K562 (cell line): ENCODE measurements around the gene WFDC2. TPM values are rescaled to one million over a fixed set of nuclear protein-coding genes. Genes with fewer than 3 reads are reported as not detected.

ENCODE experiments used
- BDP1 ChIP-seq: IDR thresholded peaks from 3 replicates; pipeline ENCODE4 v1.6.1; 2011; ENCODE audit not compliant: insufficient read length, insufficient read depth
- CREB1 ChIP-seq, 2 experiments: sonication (generic) in 1 of 2; formaldehyde crosslinking in 1 of 2; IDR thresholded peaks; 2 replicates each; pipeline versions ENCODE4 v1.6.1 to v1.8.0; 2012 to 2022; ENCODE audit warnings: inconsistent platforms in 1 of 2, mild to moderate bottlenecking in 1 of 2, missing genetic modification reagents in 1 of 2, moderate library complexity in 1 of 2
- ETV5 ChIP-seq: sonication (generic); formaldehyde crosslinking; IDR thresholded peaks from 2 replicates; pipeline ENCODE4 v1.4.0; 2020; ENCODE audit warnings: low read depth, mild to moderate bottlenecking, missing genetic modification reagents
- EZH2 ChIP-seq: IDR thresholded peaks from 2 replicates; pipeline ENCODE4 v1.6.1; 2012; ENCODE audit warnings: low read depth, mild to moderate bottlenecking, inconsistent platforms, low read length, borderline replicate concordance
- HNRNPK ChIP-seq: fragments of 200-400 bp; formaldehyde crosslinking; IDR thresholded peaks from one replicate; pipeline ENCODE4 v1.6.1; 2018; ENCODE audit warnings: mild to moderate bottlenecking, low read depth, low read length; ENCODE audit not compliant: poor library complexity, severe bottlenecking
- IFI16 ChIP-seq: fragments of 250-450 bp; sonication (Bioruptor Pico); IDR thresholded peaks from 2 replicates; pipeline ENCODE4 v2.1.2; 2022; ENCODE audit warnings: mild to moderate bottlenecking, inconsistent platforms
- KDM4B ChIP-seq, 2 experiments: fragments of 450-650 bp in 1 of 2; sonication (generic) in 1 of 2; IDR thresholded peaks; 2 replicates each; pipeline ENCODE4 v1.6.1; 2016 to 2017; ENCODE audit warnings: borderline replicate concordance in 2 of 2, antibody characterized with exemption in 1 of 2, low read depth in 1 of 2, mild to moderate bottlenecking in 1 of 2
- SLC30A9 ChIP-seq: fragments of 250-450 bp; sonication (Bioruptor Pico); IDR thresholded peaks from 2 replicates; pipeline ENCODE4 v1.8.0; 2022; ENCODE audit warnings: mild to moderate bottlenecking, moderate library complexity
- SRSF3 ChIP-seq: fragments of 200-400 bp; formaldehyde crosslinking; IDR thresholded peaks from 2 replicates; pipeline ENCODE4 v1.6.1; 2016; ENCODE audit warnings: mild to moderate bottlenecking, low read length, moderate library complexity; ENCODE audit not compliant: insufficient read depth
- TEAD4 ChIP-seq, 2 experiments: sonication (generic) in 1 of 2; formaldehyde crosslinking in 1 of 2; IDR thresholded peaks; 2 replicates each; pipeline versions ENCODE4 v1.6.1 to v1.8.0; 2012 to 2022; ENCODE audit warnings: borderline replicate concordance in 1 of 2, inconsistent platforms in 1 of 2, low read length in 1 of 2, mild to moderate bottlenecking in 1 of 2, missing genetic modification reagents in 1 of 2
- ZBED1 ChIP-seq: IDR thresholded peaks from 2 replicates; pipeline ENCODE4 v1.6.1; 2014
- ZC3H11A ChIP-seq: IDR thresholded peaks from 2 replicates; pipeline ENCODE4 v1.6.1; 2012; ENCODE audit warnings: low read depth, low read length, improper control_type of control experiment
- ZNF124 ChIP-seq: sonication (generic); formaldehyde crosslinking; IDR thresholded peaks from 2 replicates; pipeline ENCODE4 v1.8.1; 2022; ENCODE audit warnings: missing genetic modification reagents
- ZNF133 ChIP-seq: fragments of 250-450 bp; sonication (Bioruptor Pico); IDR thresholded peaks from 2 replicates; pipeline ENCODE4 v1.4.0; 2020; ENCODE audit warnings: mild to moderate bottlenecking
- polyA plus RNA-seq, 8 experiments: library from polyadenylated mRNA; depleted of rRNA in 4 of 8; stranded (reverse) in 5 of 8; unstranded in 3 of 8; fragments of >200 nt; fragmentation: Nextera tagmentation in 2 of 8; fragmentation: Illumina TruSeq in 1 of 8; extraction: Ambion mirVana in 2 of 8; extraction: Trizol in 1 of 8; gene quantifications; 2 replicates each; pipeline versions ENCODE4 v1.2.1 to v1.2.3, GENCODE V29; 2011 to 2014; ENCODE audit warnings: inconsistent platforms in 1 of 8, missing spikeins in 1 of 8
- total RNA-seq, 7 experiments: library from RNA; depleted of rRNA in 6 of 7; stranded (reverse); fragments of >200 nt in 6 of 7; fragmentation: Illumina TruSeq in 2 of 7; extraction: Trizol in 2 of 7; gene quantifications; 2 replicates each; pipeline versions ENCODE4 v1.2.1 to v1.2.3, GENCODE V29; 2011 to 2021; ENCODE audit warnings: low replicate concordance in 1 of 7
- TF ChIP-seq, protein P1 (sequence below): sonication (generic); formaldehyde crosslinking; IDR thresholded peaks from 2 replicates; pipeline ENCODE4 v1.8.1; 2023; ENCODE audit warnings: mild to moderate bottlenecking, missing genetic modification reagents
- TF ChIP-seq, protein P2 (sequence below), 2 experiments: fragments of 450-650 bp; IDR thresholded peaks; 2 replicates each; pipeline ENCODE4 v1.6.1; 2016
- TF ChIP-seq, protein P3 (sequence below): fragments of 250-450 bp; sonication (Bioruptor Pico); IDR thresholded peaks from 2 replicates; pipeline ENCODE4 v1.5.0; 2021; ENCODE audit warnings: mild to moderate bottlenecking, borderline replicate concordance

Gene WFDC2
- total and polyA plus RNA-seq, 9 of the 15 experiments (the other 6 are each of a cell fraction or from before 2014, with no cell fraction given): not detected

DNA sequence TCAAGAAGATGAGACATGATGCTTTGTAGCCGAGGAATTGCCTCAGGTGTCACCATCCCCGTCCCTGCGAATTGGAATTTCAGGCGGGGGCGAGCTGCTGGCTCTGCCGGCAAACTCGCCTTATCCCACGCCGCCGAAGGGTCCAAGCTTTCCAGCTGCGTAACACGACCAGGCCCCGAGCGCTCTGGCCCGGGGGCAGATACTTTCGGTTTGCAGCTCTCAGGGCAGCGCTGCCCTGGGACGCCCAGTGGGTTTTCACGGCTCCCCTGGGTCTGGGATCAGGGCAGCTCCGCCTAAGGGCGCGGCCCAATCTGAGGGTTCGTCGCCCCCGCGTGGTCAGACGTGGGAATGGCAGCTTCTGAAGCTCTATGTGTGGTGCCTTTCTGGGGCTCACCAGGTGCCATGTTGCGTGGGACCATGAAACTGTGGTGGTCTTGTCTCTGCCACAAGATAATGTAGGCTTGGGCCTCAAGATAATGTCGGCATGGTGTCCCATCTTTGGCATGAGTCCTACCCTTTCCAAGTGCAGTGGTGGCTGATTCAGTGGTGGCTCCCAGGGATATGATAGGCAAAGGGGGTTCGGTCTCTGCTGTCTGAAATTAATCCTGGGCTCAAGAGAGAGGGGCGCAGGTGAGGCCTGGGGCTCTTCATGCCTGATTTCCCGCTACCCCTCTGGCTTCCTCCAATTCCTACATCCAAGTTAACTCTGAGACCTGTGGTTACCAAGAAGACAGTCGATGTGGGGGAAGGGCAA is 32.6 kb upstream of the WFDC2 start (continued):
- TF ChIP-seq SLC30A9 (CRISPR knock-in tag) (no peak), BDP1 (no peak), HNRNPK (no peak), ZNF124 (CRISPR knock-in tag) (no peak), EZH2 (no peak), CREB1 (IDR thresholded peaks at IDR 0.05) (no peak), CREB1 (CRISPR knock-in tag; IDR thresholded peaks at IDR 0.05) (peak; percentile 46; the same call in 1 of the 2 replicates), TEAD4 (IDR thresholded peaks at IDR 0.05; ENCODE audit: low read length) (0 out of 2 replicates have a peak, but pooled peaks have one; percentile 4), TEAD4 (CRISPR knock-in tag; IDR thresholded peaks at IDR 0.05; ENCODE audit: borderline replicate concordance) (no peak), KDM4B (IDR thresholded peaks at IDR 0.05; ENCODE audit: borderline replicate concordance in 2 of 2, low read depth in 1 of 2) (no peak), IFI16 (CRISPR knock-in tag) (no peak), ZBED1 (no peak), ZNF133 (CRISPR knock-in tag) (no peak), ZC3H11A (no peak), SRSF3 (no peak), ETV5 (CRISPR knock-in tag) (peak; percentile 60; the same call in 1 of the 2 replicates)
- TF ChIP-seq, protein P1, sequence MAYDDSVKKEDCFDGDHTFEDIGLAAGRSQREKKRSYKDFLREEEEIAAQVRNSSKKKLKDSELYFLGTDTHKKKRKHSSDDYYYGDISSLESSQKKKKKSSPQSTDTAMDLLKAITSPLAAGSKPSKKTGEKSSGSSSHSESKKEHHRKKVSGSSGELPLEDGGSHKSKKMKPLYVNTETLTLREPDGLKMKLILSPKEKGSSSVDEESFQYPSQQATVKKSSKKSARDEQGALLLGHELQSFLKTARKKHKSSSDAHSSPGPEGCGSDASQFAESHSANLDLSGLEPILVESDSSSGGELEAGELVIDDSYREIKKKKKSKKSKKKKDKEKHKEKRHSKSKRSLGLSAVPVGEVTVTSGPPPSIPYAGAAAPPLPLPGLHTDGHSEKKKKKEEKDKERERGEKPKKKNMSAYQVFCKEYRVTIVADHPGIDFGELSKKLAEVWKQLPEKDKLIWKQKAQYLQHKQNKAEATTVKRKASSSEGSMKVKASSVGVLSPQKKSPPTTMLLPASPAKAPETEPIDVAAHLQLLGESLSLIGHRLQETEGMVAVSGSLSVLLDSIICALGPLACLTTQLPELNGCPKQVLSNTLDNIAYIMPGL: no peak
- TF ChIP-seq, protein P2, sequence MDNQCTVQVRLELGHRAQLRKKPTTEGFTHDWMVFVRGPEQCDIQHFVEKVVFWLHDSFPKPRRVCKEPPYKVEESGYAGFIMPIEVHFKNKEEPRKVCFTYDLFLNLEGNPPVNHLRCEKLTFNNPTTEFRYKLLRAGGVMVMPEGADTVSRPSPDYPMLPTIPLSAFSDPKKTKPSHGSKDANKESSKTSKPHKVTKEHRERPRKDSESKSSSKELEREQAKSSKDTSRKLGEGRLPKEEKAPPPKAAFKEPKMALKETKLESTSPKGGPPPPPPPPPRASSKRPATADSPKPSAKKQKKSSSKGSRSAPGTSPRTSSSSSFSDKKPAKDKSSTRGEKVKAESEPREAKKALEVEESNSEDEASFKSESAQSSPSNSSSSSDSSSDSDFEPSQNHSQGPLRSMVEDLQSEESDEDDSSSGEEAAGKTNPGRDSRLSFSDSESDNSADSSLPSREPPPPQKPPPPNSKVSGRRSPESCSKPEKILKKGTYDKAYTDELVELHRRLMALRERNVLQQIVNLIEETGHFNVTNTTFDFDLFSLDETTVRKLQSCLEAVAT (IDR thresholded peaks at IDR 0.05): no peak
- TF ChIP-seq, protein P3, sequence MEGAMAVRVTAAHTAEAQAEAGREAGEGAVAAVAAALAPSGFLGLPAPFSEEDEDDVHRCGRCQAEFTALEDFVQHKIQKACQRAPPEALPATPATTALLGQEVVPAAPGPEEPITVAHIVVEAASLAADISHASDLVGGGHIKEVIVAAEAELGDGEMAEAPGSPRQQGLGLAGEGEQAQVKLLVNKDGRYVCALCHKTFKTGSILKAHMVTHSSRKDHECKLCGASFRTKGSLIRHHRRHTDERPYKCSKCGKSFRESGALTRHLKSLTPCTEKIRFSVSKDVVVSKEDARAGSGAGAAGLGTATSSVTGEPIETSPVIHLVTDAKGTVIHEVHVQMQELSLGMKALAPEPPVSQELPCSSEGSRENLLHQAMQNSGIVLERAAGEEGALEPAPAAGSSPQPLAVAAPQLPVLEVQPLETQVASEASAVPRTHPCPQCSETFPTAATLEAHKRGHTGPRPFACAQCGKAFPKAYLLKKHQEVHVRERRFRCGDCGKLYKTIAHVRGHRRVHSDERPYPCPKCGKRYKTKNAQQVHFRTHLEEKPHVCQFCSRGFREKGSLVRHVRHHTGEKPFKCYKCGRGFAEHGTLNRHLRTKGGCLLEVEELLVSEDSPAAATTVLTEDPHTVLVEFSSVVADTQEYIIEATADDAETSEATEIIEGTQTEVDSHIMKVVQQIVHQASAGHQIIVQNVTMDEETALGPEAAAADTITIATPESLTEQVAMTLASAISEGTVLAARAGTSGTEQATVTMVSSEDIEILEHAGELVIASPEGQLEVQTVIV (CRISPR knock-in tag): no peak
